Measurements from ENCODE around the gene KDM2A.
A peak's percentile ranks its signal among the peaks of the same experiment; 100 is the strongest.

KDM2A gene

GRCh38 chr11:67301313-67301921, 182.4 kb downstream of the KDM2A start:
- no peak overlapping the region for H2BK120ac ChIP-seq (ENCODE audit: low read depth, low read length)
- H2BK5ac ChIP-seq (ENCODE audit: low read length), result no peak overlapping the region
- WGBS (ENCODE audit: extremely low coverage, insufficient coverage, low lambda C conversion rate), result no CpG with 5 or more reads among the region's 28 CpGs
- no peaks in the 10 kb centered on the region for H3K79me1 ChIP-seq (ENCODE audit: low read length)
- H3K4me3 ChIP-seq (ENCODE audit: low read length), result no peak overlapping the region
- no peaks in the 10 kb centered on the region for H3K27me3 ChIP-seq (ENCODE audit: insufficient read depth, low read length, poor library complexity)
- H3K9ac ChIP-seq (ENCODE audit: low read length), result peak overlapping the region; percentile 58
- no peak overlapping the region for H2BK15ac ChIP-seq (replicated peaks; ENCODE audit: low read depth)
- H3K56ac ChIP-seq (ENCODE audit: low read length), result peak overlapping the region; percentile 71
- peaks cover 10% of the 10 kb centered on the region for H3K36me3 ChIP-seq (ENCODE audit: control insufficient read depth, insufficient read depth, low read length)
- H3K4me1 ChIP-seq (ENCODE audit: control insufficient read depth, low read depth, low read length), result peaks cover 7% of the 10 kb centered on the region
- H3K79me2 ChIP-seq (ENCODE audit: control insufficient read depth, insufficient read depth, low read length), result no peaks in the 10 kb centered on the region
- no peak overlapping the region for H4K8ac ChIP-seq (ENCODE audit: low read depth, low read length)
- no peak overlapping the region for H3K4ac ChIP-seq (ENCODE audit: low read depth, low read length)
- H3K18ac ChIP-seq (ENCODE audit: low read length), result no peak overlapping the region
- no peak overlapping the region for H2AK5ac ChIP-seq (ENCODE audit: low read length)
- H4K5ac ChIP-seq (ENCODE audit: low read length), result no peak overlapping the region
- DNase-seq, result no peak
- H3K23ac ChIP-seq (ENCODE audit: low read length), result no peak overlapping the region
- H3K27ac ChIP-seq (ENCODE audit: low read depth, low read length), result no peak overlapping the region
- no peak overlapping the region for H3K4me2 ChIP-seq (ENCODE audit: low read length)

GRCh38 chr11:67301951-67302516, 183.0 kb downstream of the KDM2A start:
- Histone ChIP-seq H3K36me3 (ENCODE audit: control insufficient read depth, insufficient read depth, low read length) (peaks cover 10% of the 10 kb centered on the region), H3K79me2 (ENCODE audit: control insufficient read depth, insufficient read depth, low read length) (no peaks in the 10 kb centered on the region), H3K27ac (ENCODE audit: low read depth, low read length) (peak overlapping the region; percentile 84), H3K18ac (ENCODE audit: low read length) (no peak overlapping the region), H4K5ac (ENCODE audit: low read length) (no peak overlapping the region), H2BK120ac (ENCODE audit: low read depth, low read length) (no peak overlapping the region), H3K4me3 (ENCODE audit: low read length) (no peak overlapping the region), H4K8ac (ENCODE audit: low read depth, low read length) (no peak overlapping the region), H2AK5ac (ENCODE audit: low read length) (no peak overlapping the region), H3K23ac (ENCODE audit: low read length) (no peak overlapping the region), H3K79me1 (ENCODE audit: low read length) (no peaks in the 10 kb centered on the region), H3K9ac (ENCODE audit: low read length) (peak overlapping the region; percentile 78), H3K4ac (ENCODE audit: low read depth, low read length) (no peak overlapping the region), H3K4me1 (ENCODE audit: control insufficient read depth, low read depth, low read length) (peaks cover 7% of the 10 kb centered on the region), H2BK5ac (ENCODE audit: low read length) (no peak overlapping the region), H3K27me3 (ENCODE audit: insufficient read depth, low read length, poor library complexity) (no peaks in the 10 kb centered on the region), H2BK15ac (replicated peaks; ENCODE audit: low read depth) (no peak overlapping the region), H3K4me2 (ENCODE audit: low read length) (no peak overlapping the region), H3K56ac (ENCODE audit: low read length) (peak overlapping the region; percentile 93)
- no CpG with 5 or more reads among the region's 15 CpGs for WGBS (ENCODE audit: extremely low coverage, insufficient coverage, low lambda C conversion rate)
- peak; percentile 75 for DNase-seq

GRCh38 chr11:67302571-67303131, 183.6 kb downstream of the KDM2A start:
- Histone ChIP-seq H3K4ac (ENCODE audit: low read depth, low read length) (peak overlapping the region; percentile 7), H3K4me2 (ENCODE audit: low read length) (peak overlapping the region; percentile 91), H4K5ac (ENCODE audit: low read length) (no peak overlapping the region), H3K4me1 (ENCODE audit: control insufficient read depth, low read depth, low read length) (peaks cover 7% of the 10 kb centered on the region), H2BK120ac (ENCODE audit: low read depth, low read length) (no peak overlapping the region), H3K23ac (ENCODE audit: low read length) (peak overlapping the region; percentile 38), H3K18ac (ENCODE audit: low read length) (peak overlapping the region; percentile 65), H3K9ac (ENCODE audit: low read length) (peak overlapping the region; percentile 78), H3K56ac (ENCODE audit: low read length) (peak overlapping the region; percentile 93), H4K8ac (ENCODE audit: low read depth, low read length) (no peak overlapping the region), H2BK5ac (ENCODE audit: low read length) (no peak overlapping the region), H3K4me3 (ENCODE audit: low read length) (peak overlapping the region; percentile 32), H2AK5ac (ENCODE audit: low read length) (no peak overlapping the region), H3K79me1 (ENCODE audit: low read length) (no peaks in the 10 kb centered on the region), H3K27ac (ENCODE audit: low read depth, low read length) (peak overlapping the region; percentile 84), H2BK15ac (replicated peaks; ENCODE audit: low read depth) (no peak overlapping the region), H3K27me3 (ENCODE audit: insufficient read depth, low read length, poor library complexity) (no peaks in the 10 kb centered on the region), H3K79me2 (ENCODE audit: control insufficient read depth, insufficient read depth, low read length) (no peaks in the 10 kb centered on the region), H3K36me3 (ENCODE audit: control insufficient read depth, insufficient read depth, low read length) (peaks cover 10% of the 10 kb centered on the region)
- peak; percentile 80 for DNase-seq
- no CpG with 5 or more reads among the region's 23 CpGs for WGBS (ENCODE audit: extremely low coverage, insufficient coverage, low lambda C conversion rate)

GRCh38 chr11:67303132-67303834, 184.2 kb downstream of the KDM2A start, which contains the start of gene SSH3:
SSH3 (plus strand) TSS chr11:67303530; CDS start chr11:67303626, 96 bp downstream.
- peak within 1 kb of the TSS; percentile 73 for H3K4me3 ChIP-seq (ENCODE audit: low read length)
- H3K27me3 ChIP-seq (ENCODE audit: insufficient read depth, low read length, poor library complexity), result no peaks in the 10 kb centered on the region
- H2BK5ac ChIP-seq (ENCODE audit: low read length), result peak within 1 kb of the TSS; percentile 55
- peak; percentile 87 for DNase-seq
- H3K56ac ChIP-seq (ENCODE audit: low read length), result peak within 1 kb of the TSS; percentile 93
- peaks cover 7% of the 10 kb centered on the region for H3K4me1 ChIP-seq (ENCODE audit: control insufficient read depth, low read depth, low read length)
- peaks cover 10% of the 10 kb centered on the region for H3K36me3 ChIP-seq (ENCODE audit: control insufficient read depth, insufficient read depth, low read length)
- H3K9ac ChIP-seq (ENCODE audit: low read length), result peak within 1 kb of the TSS; percentile 83
- no peak within 1 kb of the TSS for H4K8ac ChIP-seq (ENCODE audit: low read depth, low read length)
- H3K18ac ChIP-seq (ENCODE audit: low read length), result peak within 1 kb of the TSS; percentile 69
- peak within 1 kb of the TSS; percentile 94 for H3K4me2 ChIP-seq (ENCODE audit: low read length)
- WGBS (ENCODE audit: extremely low coverage, insufficient coverage, low lambda C conversion rate), result no CpG with 5 or more reads among the region's 65 CpGs
- peak within 1 kb of the TSS; percentile 90 for H3K4ac ChIP-seq (ENCODE audit: low read depth, low read length)
- peak within 1 kb of the TSS; percentile 74 for H2AK5ac ChIP-seq (ENCODE audit: low read length)
- peak within 1 kb of the TSS; percentile 84 for H3K27ac ChIP-seq (ENCODE audit: low read depth, low read length)
- no peaks in the 10 kb centered on the region for H3K79me2 ChIP-seq (ENCODE audit: control insufficient read depth, insufficient read depth, low read length)
- no peaks in the 10 kb centered on the region for H3K79me1 ChIP-seq (ENCODE audit: low read length)
- peak within 1 kb of the TSS; percentile 33 for H2BK120ac ChIP-seq (ENCODE audit: low read depth, low read length)
- no peak within 1 kb of the TSS for H2BK15ac ChIP-seq (replicated peaks; ENCODE audit: low read depth)
- H3K23ac ChIP-seq (ENCODE audit: low read length), result peak within 1 kb of the TSS; percentile 97
- H4K5ac ChIP-seq (ENCODE audit: low read length), result no peak within 1 kb of the TSS

- no peaks in the 10 kb centered on the region for H3K79me2 ChIP-seq (ENCODE audit: control insufficient read depth, insufficient read depth, low read length)
- peak overlapping the region; percentile 69 for H3K18ac ChIP-seq (ENCODE audit: low read length)
- H4K5ac ChIP-seq (ENCODE audit: low read length), result no peak overlapping the region
- H2BK5ac ChIP-seq (ENCODE audit: low read length), result no peak overlapping the region
- peak overlapping the region; percentile 90 for H3K4ac ChIP-seq (ENCODE audit: low read depth, low read length)
- peak overlapping the region; percentile 83 for H3K9ac ChIP-seq (ENCODE audit: low read length)
- H2BK120ac ChIP-seq (ENCODE audit: low read depth, low read length), result peak overlapping the region; percentile 33
- peaks cover 10% of the 10 kb centered on the region for H3K36me3 ChIP-seq (ENCODE audit: control insufficient read depth, insufficient read depth, low read length)
- H3K23ac ChIP-seq (ENCODE audit: low read length), result peak overlapping the region; percentile 97
- no peak overlapping the region for H2BK15ac ChIP-seq (replicated peaks; ENCODE audit: low read depth)
- peaks cover 7% of the 10 kb centered on the region for H3K4me1 ChIP-seq (ENCODE audit: control insufficient read depth, low read depth, low read length)
- H3K56ac ChIP-seq (ENCODE audit: low read length), result peak overlapping the region; percentile 92
- no peaks in the 10 kb centered on the region for H3K79me1 ChIP-seq (ENCODE audit: low read length)
- WGBS (ENCODE audit: extremely low coverage, insufficient coverage, low lambda C conversion rate), result no CpG with 5 or more reads among the region's 43 CpGs
- DNase-seq, result peak; percentile 70
- peak overlapping the region; percentile 73 for H3K4me3 ChIP-seq (ENCODE audit: low read length)
- no peak overlapping the region for H4K8ac ChIP-seq (ENCODE audit: low read depth, low read length)
- H2AK5ac ChIP-seq (ENCODE audit: low read length), result peak overlapping the region; percentile 74
- peak overlapping the region; percentile 64 for H3K27ac ChIP-seq (ENCODE audit: low read depth, low read length)
- H3K4me2 ChIP-seq (ENCODE audit: low read length), result peak overlapping the region; percentile 94
- H3K27me3 ChIP-seq (ENCODE audit: insufficient read depth, low read length, poor library complexity), result no peaks in the 10 kb centered on the region
These were observed 184.9 kb downstream of the KDM2A start for GRCh38 chr11:67303835-67304411.

Measured in mesendoderm (in vitro differentiated cells).